Omental fat pad (tissue), 4 donors: ENCODE results near the gene ITM2B. TPM values are rescaled to one million over a fixed set of nuclear protein-coding genes. Genes with fewer than 3 reads are reported as not detected.
"Not testable (repeated sequence)": the region's sequence is repeated elsewhere in the genome, so short reads cannot be mapped to it uniquely, and the experiment has no call there.

Source experiments
- ATAC-seq: fragments of 150-250 bp; one replicate; pipeline ENCODE4 v1.9.1; 2016; ENCODE audit warnings: mild to moderate bottlenecking, moderate library complexity; ENCODE audit not compliant: low FRiP score
- DNase-seq: peaks from one replicate; pipeline ENCODE4 v3.0.0-alpha.2; 2019; ENCODE audit warnings: low spot score
- CTCF ChIP-seq, 3 donors: fragments of 450-650 bp; IDR thresholded peaks; one replicate each; pipeline ENCODE4 v1.5.1; 2016 to 2017; ENCODE audit warnings: antibody characterized with exemption in 3 of 3, mild to moderate bottlenecking in 3 of 3, moderate library complexity in 2 of 3
- total RNA-seq, 4 donors: library from RNA; depleted of rRNA; stranded (reverse); fragments of >200 nt; gene quantifications; one replicate each; pipeline ENCODE4 v1.1.0, GENCODE V29; 2016

Gene ITM2B
- total RNA-seq, 4 donors from 2014 or later: 455 to 728 (median 534) TPM

GRCh38 chr13:48214519-48215121 is 18.4 kb upstream of the ITM2B start:
- no peak for ATAC-seq
- TF ChIP-seq CTCF (IDR thresholded peaks at IDR 0.05): no peak
- no peak for DNase-seq

GRCh38 chr13:48215511-48216203 is 17.3 kb upstream of the ITM2B start:
- not testable (repeated sequence) for ATAC-seq, DNase-seq

- no peak for TF ChIP-seq CTCF (IDR thresholded peaks at IDR 0.05)
- DNase-seq (no peak), ATAC-seq (no peak)
Measured at GRCh38 chr13:48216204-48216711, 16.7 kb upstream of the ITM2B start.

GRCh38 chr13:48220592-48220980 is 12.4 kb upstream of the ITM2B start:
- no peak for TF ChIP-seq CTCF (IDR thresholded peaks at IDR 0.05)
- DNase-seq (no peak), ATAC-seq (no peak)

GRCh38 chr13:48220981-48221685 is 11.9 kb upstream of the ITM2B start:
- no peak for TF ChIP-seq CTCF (IDR thresholded peaks at IDR 0.05)
- DNase-seq (no peak), ATAC-seq (no peak)

- no peak for DNase-seq
- no peak for TF ChIP-seq CTCF (IDR thresholded peaks at IDR 0.05)
- ATAC-seq: no peak
Measured at GRCh38 chr13:48221686-48222187, 11.3 kb upstream of the ITM2B start.
